Left cardiac atrium (tissue), 2 donors: ENCODE data around the gene DNAJC17. TPM values are rescaled to one million over a fixed set of nuclear protein-coding genes. Genes with fewer than 3 reads are reported as not detected.

Experiments used
- total RNA-seq, 2 donors: library from RNA; stranded (reverse); fragmentation: NEBNext Ultra II Directional; extraction: Animal tissue kit (Norgen Biotek cat#: 25700); gene quantifications; one replicate each; pipeline ENCODE4 v1.2.1, GENCODE V29; 2021
- donor health status: DM: no; HTN: yes; CAD: no; lungs with severe emphysema.
- donor health status: DM: yes; HTN: yes; CAD: no.

The DNAJC17 gene
- total RNA-seq, 2 donors from 2014 or later, result 18.8 to 19.2 TPM

Other genes starting within 250 kb of the DNAJC17 start
- 10 to 100 TPM; 16.9 to 22.7 TPM for gene CCDC32, start 242.4 kb downstream of the DNAJC17 start, total RNA-seq
- gene RPUSD2, start 238.2 kb downstream of the DNAJC17 start, total RNA-seq, result 10 to 100 TPM in 1 of 2 donors, 1 to 10 TPM in 1; 7.9 to 11.3 TPM
- gene KNL1, start 213.2 kb downstream of the DNAJC17 start, total RNA-seq, result 1 to 10 TPM in 1 of 2 donors, under 1 TPM in 1; 0.55 to 1.1 TPM
- gene RAD51, start 112.3 kb downstream of the DNAJC17 start, total RNA-seq, result 1 to 10 TPM in 1 of 2 donors, under 1 TPM in 1; 0.97 to 2.6 TPM
- 10 to 100 TPM; 20.7 to 23.8 TPM for gene RMDN3, start 52.2 kb downstream of the DNAJC17 start, total RNA-seq
- gene GCHFR, start 43.4 kb downstream of the DNAJC17 start, total RNA-seq, result 10 to 100 TPM in 1 of 2 donors, 1 to 10 TPM in 1; 6.5 to 18.2 TPM
- gene C15orf62, start 37.5 kb downstream of the DNAJC17 start, total RNA-seq, result under 1 TPM; 0.26 to 0.32 TPM
- gene ZFYVE19, start 384 bp downstream of the DNAJC17 start, total RNA-seq, result 10 to 100 TPM; 12.7 to 26.8 TPM
- not detected for gene PPP1R14D, start 21.2 kb upstream of the DNAJC17 start, total RNA-seq
- 1 to 10 TPM; 1.3 to 1.4 TPM for gene SPINT1, start 36.6 kb upstream of the DNAJC17 start, total RNA-seq
- not detected for gene RHOV, start 66.8 kb upstream of the DNAJC17 start, total RNA-seq
- gene VPS18, start 87.0 kb upstream of the DNAJC17 start, total RNA-seq, result 10 to 100 TPM; 17.1 to 23.7 TPM
- gene DLL4, start 121.9 kb upstream of the DNAJC17 start, total RNA-seq, result 1 to 10 TPM; 8.5 to 9.2 TPM
- 1 to 10 TPM; 2.6 to 3.3 TPM for gene CHAC1, start 146.0 kb upstream of the DNAJC17 start, total RNA-seq